Muscle layer of colon (tissue), 2 donors: ENCODE measurements around the gene BSG.
"Not testable (repeated sequence)": the region's sequence is repeated elsewhere in the genome, so short reads cannot be mapped to it uniquely, and the experiment has no call there.

ENCODE experiments used
- H3K27ac ChIP-seq: one replicate; pipeline ENCODE4 v1.7.0; 2013; ENCODE audit warnings: low read depth, mild to moderate bottlenecking, low read length, moderate library complexity
- H3K27me3 ChIP-seq, 2 donors: one replicate each; pipeline ENCODE4 v1.7.0; 2013; ENCODE audit warnings: low read length in 2 of 2, mild to moderate bottlenecking in 2 of 2; ENCODE audit not compliant: insufficient read depth in 2 of 2, control insufficient read depth in 1 of 2
- H3K36me3 ChIP-seq: one replicate; pipeline ENCODE4 v1.7.0; 2013; ENCODE audit warnings: mild to moderate bottlenecking, low read length; ENCODE audit not compliant: insufficient read depth
- H3K4me1 ChIP-seq: one replicate; pipeline ENCODE4 v1.7.0; 2013; ENCODE audit warnings: mild to moderate bottlenecking, low read length; ENCODE audit not compliant: insufficient read depth
- H3K4me3 ChIP-seq, 2 donors: one replicate each; pipeline ENCODE4 v1.7.0; 2013; ENCODE audit warnings: low read length in 2 of 2, low read depth in 1 of 2, mild to moderate bottlenecking in 1 of 2, moderate library complexity in 1 of 2
- H3K9ac ChIP-seq: one replicate; pipeline ENCODE4 v1.7.0; 2013; ENCODE audit warnings: low read length
- H3K9me3 ChIP-seq: one replicate; pipeline ENCODE4 v1.7.0; 2013; ENCODE audit warnings: mild to moderate bottlenecking, low read length
- donor health status: abdominal sarcoma.
- donor health status: Adenocarcinoma of cecum.

Gene BSG

DNA sequence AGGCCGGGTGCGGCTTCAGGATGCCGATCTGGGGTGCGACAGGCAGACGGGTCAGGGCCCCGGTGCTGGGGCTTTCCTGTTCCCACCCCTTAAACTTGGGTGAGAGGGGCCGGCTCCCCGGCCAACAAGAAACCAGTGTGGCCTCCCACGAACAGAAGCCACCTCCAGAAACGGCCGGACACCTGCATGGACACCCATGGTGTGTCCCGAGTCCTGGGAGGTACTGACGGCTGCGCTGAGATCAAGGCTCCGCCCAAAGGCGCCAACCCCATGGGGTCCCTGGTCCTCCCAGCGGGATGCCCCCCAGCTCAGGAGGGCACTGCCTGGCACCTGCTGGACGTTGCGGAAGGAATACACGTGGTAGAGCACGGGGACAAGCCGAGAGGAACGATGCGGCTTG, 49.4 kb downstream of the BSG start:
- H3K4me3 ChIP-seq = no peak overlapping the region
- H3K4me1 ChIP-seq = no peaks in the 10 kb centered on the region
- H3K27me3 ChIP-seq = peaks cover 0 to 14% of the 10 kb centered on the region in 2 donors
- H3K36me3 ChIP-seq = peaks cover 13% of the 10 kb centered on the region
- no peak overlapping the region for H3K27ac ChIP-seq
- no peaks in the 10 kb centered on the region for H3K9me3 ChIP-seq
- H3K9ac ChIP-seq = no peak overlapping the region

DNA sequence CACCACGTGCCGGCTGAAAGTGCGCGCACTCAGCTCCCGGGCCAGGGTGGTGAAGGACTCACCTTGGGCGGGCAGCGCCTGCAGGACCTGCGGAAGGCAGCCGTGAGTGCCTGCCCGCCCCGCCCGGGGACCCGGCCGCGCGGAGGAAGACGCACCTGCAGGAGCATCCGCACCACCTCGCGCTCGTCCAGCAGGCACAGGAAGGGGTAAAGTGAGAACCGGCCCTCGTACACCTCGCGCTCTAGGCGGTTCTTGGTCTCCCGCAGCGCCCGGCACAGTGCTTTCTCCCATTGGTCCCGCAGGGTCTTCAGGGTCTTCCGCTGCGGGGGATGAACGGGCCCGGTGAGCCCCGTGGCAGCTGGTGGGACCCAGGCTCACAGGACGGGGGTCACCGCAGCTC, 50.3 kb downstream of the BSG start:
- Histone ChIP-seq H3K9me3 (no peaks in the 10 kb centered on the region), H3K4me3 (no peak overlapping the region), H3K9ac (no peak overlapping the region), H3K27ac (no peak overlapping the region), H3K4me1 (no peaks in the 10 kb centered on the region), H3K36me3 (peaks cover 13% of the 10 kb centered on the region), H3K27me3 (peaks cover 0 to 5% of the 10 kb centered on the region in 2 donors)

DNA sequence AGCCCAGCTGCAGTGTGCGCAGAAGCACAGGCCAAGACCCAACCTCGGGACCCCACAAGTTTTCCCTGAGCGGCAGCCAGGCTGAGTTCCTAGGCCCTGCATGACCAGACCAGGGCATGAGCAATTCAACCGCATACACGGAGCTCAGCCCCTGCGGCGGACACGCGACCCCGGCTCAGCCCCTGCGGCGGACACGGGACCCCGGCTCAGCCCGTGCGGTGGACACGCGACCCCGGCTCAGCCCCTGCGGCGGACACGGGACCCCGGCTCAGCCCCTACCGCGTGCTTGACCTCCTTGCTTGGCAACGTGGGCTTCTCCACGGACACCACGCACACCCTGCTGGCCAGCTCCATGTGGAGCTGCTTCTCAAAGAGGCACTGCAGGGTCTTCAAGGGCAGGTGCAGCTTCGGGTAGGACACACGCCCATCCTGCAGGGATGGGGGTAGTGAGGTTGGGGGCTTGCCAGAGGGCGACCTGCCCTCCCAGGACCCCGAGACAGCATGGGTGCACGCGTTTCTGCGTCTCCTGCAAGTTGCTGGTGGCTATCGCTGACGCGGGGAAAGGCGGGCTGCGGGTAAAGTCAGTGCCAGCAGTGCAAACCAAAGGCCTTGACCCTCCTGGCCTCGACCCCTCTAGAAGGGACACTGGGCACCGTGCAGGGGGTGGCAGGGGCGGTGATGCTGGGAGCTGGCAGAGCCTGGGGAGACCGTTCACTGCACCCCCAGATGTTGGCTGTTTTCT, 51.0 kb downstream of the BSG start:
- Histone ChIP-seq H3K27me3 (peaks cover 0 to 1% of the 10 kb centered on the region in 2 donors), H3K4me1 (no peaks in the 10 kb centered on the region), H3K9ac (no peak overlapping the region), H3K4me3 (no peak overlapping the region), H3K27ac (no peak overlapping the region), H3K9me3 (no peaks in the 10 kb centered on the region), H3K36me3 (peaks cover 13% of the 10 kb centered on the region)

DNA sequence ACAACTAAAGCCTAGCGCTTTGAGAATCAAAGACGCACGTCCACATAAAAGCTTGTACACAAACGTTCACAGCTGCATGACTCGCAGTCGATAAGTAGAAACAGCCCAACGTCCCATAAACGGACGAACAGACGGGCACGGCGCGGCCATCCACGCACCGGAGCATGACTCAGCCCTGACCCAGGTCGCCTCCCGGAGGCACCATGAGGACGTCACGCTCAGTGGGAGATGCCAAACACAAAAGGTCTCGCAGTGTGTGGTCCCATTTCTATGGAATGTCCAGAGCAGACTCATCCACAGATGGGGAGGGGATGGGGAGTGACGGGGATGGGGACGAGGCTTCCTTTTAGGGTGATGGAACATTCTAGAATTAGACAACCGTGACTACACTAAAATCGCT, 51.6 kb downstream of the BSG start:
- Histone ChIP-seq H3K4me3 (no peak overlapping the region), H3K27me3 (no peaks in the 10 kb centered on the region), H3K27ac (no peak overlapping the region), H3K9ac (no peak overlapping the region), H3K9me3 (no peaks in the 10 kb centered on the region), H3K36me3 (peaks cover 13% of the 10 kb centered on the region), H3K4me1 (no peaks in the 10 kb centered on the region)

DNA sequence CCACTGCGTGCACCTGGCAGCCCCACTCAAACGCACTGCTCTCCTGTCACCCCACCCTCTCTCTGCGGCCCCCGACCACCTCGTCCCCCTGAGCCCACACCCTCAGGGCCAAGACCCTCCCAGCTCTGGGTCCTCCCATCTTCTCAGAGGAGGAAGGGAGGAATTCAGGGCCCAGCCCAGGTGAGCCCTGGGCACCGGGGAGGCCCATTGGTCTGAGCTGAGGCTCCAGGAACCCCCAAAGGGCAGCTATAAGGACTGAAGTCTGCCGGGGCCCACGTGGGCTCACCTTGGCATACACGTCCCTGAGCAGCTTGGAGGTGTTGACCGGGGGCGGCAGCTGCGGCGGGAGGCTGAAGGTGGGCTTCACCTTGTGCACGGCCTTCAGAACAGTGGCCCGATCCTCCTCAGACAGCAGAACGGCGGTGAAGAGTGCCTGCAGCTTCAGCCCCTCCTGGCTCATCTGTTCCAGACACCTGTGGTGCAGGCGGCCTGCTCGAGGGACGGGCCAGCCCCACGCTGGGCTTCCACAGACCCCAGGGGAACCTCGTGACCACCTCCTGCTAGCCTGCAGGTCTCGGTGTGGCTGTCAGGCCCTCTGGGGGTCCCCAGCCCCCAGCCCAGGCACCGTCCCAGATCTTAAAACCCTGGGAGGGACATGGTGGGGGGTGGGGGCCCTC, 52.2 kb downstream of the BSG start:
- H3K36me3 ChIP-seq = peaks cover 13% of the 10 kb centered on the region

DNA sequence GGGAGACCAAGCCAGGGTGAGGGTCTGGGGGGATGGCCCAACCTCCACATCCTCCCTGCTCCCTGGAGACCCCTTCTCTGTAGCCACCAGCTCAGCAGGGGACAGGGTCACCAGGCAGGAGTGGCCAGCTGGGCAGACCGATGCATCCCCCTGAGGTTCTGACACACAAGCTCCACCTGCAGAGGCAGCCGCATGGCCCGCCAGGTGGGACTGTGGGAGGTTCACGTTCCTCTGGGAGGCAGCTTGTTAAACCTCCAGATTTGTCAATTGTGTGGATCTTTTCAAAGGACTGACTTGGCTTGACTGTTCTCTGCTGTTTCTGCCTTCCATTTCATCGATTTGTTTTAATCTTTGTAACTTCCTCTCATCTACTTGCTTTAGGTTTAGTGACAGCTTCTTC, 52.9 kb downstream of the BSG start:
- Histone ChIP-seq H3K27ac (no peak overlapping the region), H3K36me3 (peaks cover 8% of the 10 kb centered on the region)

More for the DNA sequence above, 52.2 kb downstream of the BSG start:
- no peak overlapping the region for H3K9ac ChIP-seq
- no peak overlapping the region for H3K27ac ChIP-seq
- H3K27me3 ChIP-seq = no peaks in the 10 kb centered on the region
- no peaks in the 10 kb centered on the region for H3K9me3 ChIP-seq
- no peak overlapping the region for H3K4me3 ChIP-seq
- no peaks in the 10 kb centered on the region for H3K4me1 ChIP-seq

DNA sequence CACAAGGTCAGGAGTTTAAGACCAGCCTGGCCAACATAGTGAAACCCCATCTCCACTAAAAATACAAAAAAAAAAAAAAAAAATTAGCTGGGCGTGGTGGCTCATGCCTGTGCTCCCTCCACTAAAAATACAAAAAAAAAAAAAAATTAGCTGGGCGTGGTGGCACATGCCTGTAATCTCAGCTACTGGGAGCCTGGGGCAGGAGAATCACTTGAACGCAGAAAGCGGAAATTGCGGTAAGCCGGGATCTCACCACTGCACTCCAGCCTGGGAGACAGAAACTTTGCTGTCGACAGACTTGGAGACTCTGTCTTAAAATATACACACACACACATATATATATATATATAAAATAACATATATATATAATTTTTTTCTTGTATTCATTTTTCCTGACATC, 54.2 kb downstream of the BSG start:
- H3K27me3 ChIP-seq, H3K9me3 ChIP-seq, H3K36me3 ChIP-seq, H3K9ac ChIP-seq, H3K27ac ChIP-seq, H3K4me3 ChIP-seq, H3K4me1 ChIP-seq: not testable (repeated sequence)

More for the DNA sequence above, 52.9 kb downstream of the BSG start:
- no peaks in the 10 kb centered on the region for H3K9me3 ChIP-seq
- H3K4me1 ChIP-seq = no peaks in the 10 kb centered on the region
- H3K4me3 ChIP-seq = no peak overlapping the region
- no peak overlapping the region for H3K9ac ChIP-seq
- H3K27me3 ChIP-seq = no peaks in the 10 kb centered on the region

DNA sequence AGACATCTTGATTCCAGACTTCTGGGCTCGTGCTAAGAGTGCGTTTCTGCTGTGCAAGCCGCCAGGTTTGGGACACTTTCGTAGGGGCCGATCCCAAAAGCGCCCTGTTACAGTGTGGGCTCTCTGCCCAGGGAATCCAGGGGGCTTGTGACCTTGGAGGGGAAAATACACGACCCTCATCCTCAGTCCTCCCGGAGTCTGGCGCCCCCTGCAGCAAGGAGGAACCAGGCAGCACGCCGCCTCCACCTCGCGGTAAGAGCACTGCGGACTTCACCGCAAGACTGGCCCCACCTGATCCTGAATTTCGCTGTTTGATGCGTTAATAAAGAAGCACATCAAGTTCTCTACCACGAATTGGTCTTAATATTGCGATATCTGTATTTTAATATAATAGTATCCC, 55.8 kb downstream of the BSG start:
- no peaks in the 10 kb centered on the region for H3K27me3 ChIP-seq
- H3K9me3 ChIP-seq = no peaks in the 10 kb centered on the region
- H3K9ac ChIP-seq = no peak overlapping the region
- H3K4me3 ChIP-seq = no peak overlapping the region
- peaks cover 6% of the 10 kb centered on the region for H3K36me3 ChIP-seq
- peaks cover 10% of the 10 kb centered on the region for H3K4me1 ChIP-seq
- no peak overlapping the region for H3K27ac ChIP-seq

DNA sequence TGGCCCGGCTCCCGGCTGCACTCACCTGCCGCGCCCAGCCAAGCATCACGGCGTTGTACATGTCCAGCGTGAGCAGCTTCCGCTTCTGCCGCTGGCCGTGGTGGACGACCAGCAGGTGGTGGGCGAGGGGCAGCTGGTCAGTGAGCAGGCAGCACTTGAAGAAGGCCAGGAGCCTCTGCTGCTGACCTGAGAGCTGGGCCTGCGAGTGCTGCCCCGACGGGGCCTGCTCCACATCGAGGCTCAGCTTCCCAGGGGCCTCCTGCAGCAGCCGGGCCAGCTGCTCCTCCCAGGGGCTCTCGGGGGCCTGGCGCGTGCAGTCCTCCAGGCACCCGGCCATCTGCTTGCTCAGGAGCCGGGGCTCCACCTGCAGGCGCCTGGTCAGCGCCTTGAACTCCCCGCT, 57.1 kb downstream of the BSG start:
- H3K4me3 ChIP-seq, H3K36me3 ChIP-seq, H3K9me3 ChIP-seq, H3K27ac ChIP-seq, H3K27me3 ChIP-seq, H3K9ac ChIP-seq: not testable (repeated sequence)
- H3K4me1 ChIP-seq = peaks cover 17% of the 10 kb centered on the region

DNA sequence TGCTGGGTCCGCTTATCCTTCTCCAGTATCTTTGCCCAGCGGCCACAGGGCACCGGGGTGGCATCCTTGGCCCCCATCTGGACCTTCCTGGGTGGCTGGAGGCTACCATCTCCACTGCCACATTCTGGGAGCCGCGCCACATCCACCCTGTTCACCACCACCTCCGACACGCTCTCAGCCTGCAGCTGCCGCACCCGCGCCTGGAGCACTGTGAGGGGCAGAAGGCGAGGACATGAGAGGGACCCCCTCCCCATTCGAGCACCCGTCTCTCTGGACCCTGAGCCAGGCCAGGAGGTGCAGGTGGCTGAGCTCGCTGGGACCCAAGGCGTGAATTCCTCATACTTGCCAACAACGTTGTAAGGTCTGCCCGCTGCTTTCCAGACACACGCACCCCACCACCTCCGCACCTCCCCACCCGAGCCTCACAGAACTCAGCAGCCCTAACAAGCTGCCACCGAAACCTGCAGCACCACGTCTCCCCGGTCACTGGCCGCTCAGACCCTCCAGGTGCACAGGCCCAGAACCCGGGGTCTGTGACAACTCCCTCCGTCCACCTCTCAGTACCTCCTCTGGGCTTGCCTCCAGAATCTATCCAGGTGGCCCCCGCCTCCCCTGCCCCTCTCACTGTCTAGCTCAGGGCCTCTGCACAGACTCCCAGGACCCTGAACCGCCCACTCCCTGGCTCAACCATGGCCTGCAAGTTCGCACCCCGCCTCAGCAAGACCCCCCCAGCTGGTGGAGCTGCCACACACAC, 57.7 kb downstream of the BSG start:
- Histone ChIP-seq H3K4me1 (peaks cover 17% of the 10 kb centered on the region), H3K27ac (no peak overlapping the region), H3K36me3 (peaks cover 5% of the 10 kb centered on the region), H3K9ac (no peak overlapping the region), H3K27me3 (no peaks in the 10 kb centered on the region), H3K9me3 (no peaks in the 10 kb centered on the region), H3K4me3 (no peak overlapping the region)

DNA sequence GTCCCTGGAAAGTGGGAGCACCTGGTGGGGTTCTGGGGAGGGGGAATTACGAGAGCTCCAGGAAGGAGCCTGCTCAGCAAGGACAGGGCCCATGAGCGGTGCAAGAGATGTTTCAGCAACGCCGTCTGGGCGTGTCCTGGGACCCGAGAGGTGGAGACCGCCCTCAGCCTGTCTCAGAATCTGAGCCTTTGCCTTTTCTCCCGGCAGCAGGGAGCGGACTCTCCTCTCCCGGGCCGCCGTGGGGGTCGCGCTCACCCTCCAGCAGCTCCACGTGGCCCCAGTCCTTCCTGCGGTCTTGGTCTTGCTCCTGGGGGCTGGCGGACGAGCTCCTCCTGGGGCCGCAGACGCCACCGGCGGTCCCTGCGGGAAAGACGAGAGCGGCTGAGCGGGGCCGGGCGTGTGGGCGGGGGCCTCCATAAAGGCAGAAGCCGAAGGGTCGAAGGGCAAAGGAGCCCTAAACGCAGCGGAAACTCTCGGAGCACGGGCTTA, 60.2 kb downstream of the BSG start:
- peak overlapping the region; percentile 49 for H3K9ac ChIP-seq
- H3K9me3 ChIP-seq = no peaks in the 10 kb centered on the region
- H3K4me1 ChIP-seq = peaks cover 17% of the 10 kb centered on the region
- H3K27me3 ChIP-seq = no peaks in the 10 kb centered on the region
- H3K36me3 ChIP-seq = no peaks in the 10 kb centered on the region
- H3K27ac ChIP-seq = peak overlapping the region; percentile 62
- peak overlapping the region; percentile 91 to 95 for H3K4me3 ChIP-seq
